HEK293 (cell line): Measurements from ENCODE around the gene CHCHD5.

Experiments used
- IKZF3 ChIP-seq: fragments of 450-650 bp; IDR thresholded peaks from 2 replicates; pipeline ENCODE4 v1.5.0; 2018; ENCODE audit warnings: missing biosample characterization, mild to moderate bottlenecking, missing genetic modification characterization, moderate library complexity
- YY1 ChIP-seq: fragments of 450-650 bp; formaldehyde crosslinking; IDR thresholded peaks from 2 replicates; pipeline ENCODE4 v1.5.1; 2018; ENCODE audit warnings: missing biosample characterization, missing genetic modification characterization
- ZBTB7A ChIP-seq: fragments of 450-650 bp; formaldehyde crosslinking; IDR thresholded peaks from 2 replicates; pipeline ENCODE4 v1.5.1; 2016; ENCODE audit warnings: low read depth, missing biosample characterization, missing genetic modification characterization
- ZNF114 ChIP-seq: fragments of 450-650 bp; formaldehyde crosslinking; IDR thresholded peaks from 2 replicates; pipeline ENCODE4 v1.5.0; 2017; ENCODE audit warnings: missing biosample characterization, missing genetic modification characterization
- ZNF140 ChIP-seq: fragments of 450-650 bp; formaldehyde crosslinking; IDR thresholded peaks from 2 replicates; pipeline ENCODE4 v1.5.1; 2016; ENCODE audit warnings: missing biosample characterization, missing genetic modification characterization
- ZNF175 ChIP-seq: fragments of 450-650 bp; formaldehyde crosslinking; IDR thresholded peaks from 2 replicates; pipeline ENCODE4 v1.5.1; 2016; ENCODE audit warnings: missing biosample characterization, missing genetic modification characterization
- ZNF274 ChIP-seq, 2 experiments: fragments of 200-500 bp in 1 of 2; fragments of 450-650 bp in 1 of 2; sonication (Bioruptor generic) in 1 of 2; formaldehyde crosslinking in 1 of 2; IDR thresholded peaks; 2 replicates each; pipeline versions ENCODE4 v1.5.1 to v1.6.1; 2014 to 2016; ENCODE audit warnings: borderline replicate concordance in 1 of 2, inconsistent platforms in 1 of 2, low read length in 1 of 2, missing biosample characterization in 1 of 2, missing genetic modification characterization in 1 of 2
- ZNF324 ChIP-seq: fragments of 450-650 bp; formaldehyde crosslinking; IDR thresholded peaks from 2 replicates; pipeline ENCODE4 v1.5.1; 2016; ENCODE audit warnings: missing biosample characterization, missing genetic modification characterization
- ZNF335 ChIP-seq: fragments of 450-650 bp; formaldehyde crosslinking; conservative IDR thresholded peaks from 2 replicates; pipeline ENCODE4 v1.5.1; 2016; ENCODE audit warnings: missing biosample characterization, missing genetic modification characterization
- ZNF560 ChIP-seq: fragments of 450-650 bp; formaldehyde crosslinking; IDR thresholded peaks from 2 replicates; pipeline ENCODE4 v1.5.1; 2017; ENCODE audit warnings: missing biosample characterization, missing genetic modification characterization, borderline replicate concordance
- ZNF623 ChIP-seq: fragments of 450-650 bp; formaldehyde crosslinking; IDR thresholded peaks from 2 replicates; pipeline ENCODE4 v1.5.1; 2016; ENCODE audit warnings: missing biosample characterization, missing genetic modification characterization
- TF ChIP-seq, protein P1 (sequence below): fragments of 450-650 bp; formaldehyde crosslinking; IDR thresholded peaks from 2 replicates; pipeline ENCODE4 v1.5.1; 2017; ENCODE audit warnings: missing biosample characterization, missing genetic modification characterization
- TF ChIP-seq, protein P2 (sequence below): sonication (generic); formaldehyde crosslinking; IDR thresholded peaks from 2 replicates; pipeline ENCODE4 v1.8.1; 2022; ENCODE audit warnings: mild to moderate bottlenecking, moderate library complexity, missing genetic modification reagents
- TF ChIP-seq, protein P3 (sequence below): fragments of 450-650 bp; formaldehyde crosslinking; IDR thresholded peaks from 2 replicates; pipeline ENCODE4 v1.5.1; 2016; ENCODE audit warnings: missing biosample characterization, missing genetic modification characterization

DNA sequence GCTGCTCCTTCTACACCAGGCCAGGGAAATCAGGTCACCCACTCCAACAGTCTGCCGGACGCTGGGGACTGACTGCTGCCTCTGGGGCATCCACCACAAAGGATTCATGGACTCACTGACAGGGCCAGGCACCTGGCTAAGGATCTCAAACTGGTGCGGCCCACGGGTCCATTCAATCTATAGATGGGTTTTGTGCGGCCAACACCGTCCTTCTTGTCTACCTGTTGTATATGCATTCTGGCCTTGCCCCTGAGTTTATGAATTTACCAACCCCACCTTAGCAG, 50.4 kb downstream of the CHCHD5 start:
- no peak for TF ChIP-seq ZNF560
- no peak for TF ChIP-seq ZNF140 (tag by site-specific recombination)
- no peak for TF ChIP-seq ZNF114
- no peak for TF ChIP-seq ZNF335 (tag by site-specific recombination)
- no peak for TF ChIP-seq ZNF175
- TF ChIP-seq, protein P1, sequence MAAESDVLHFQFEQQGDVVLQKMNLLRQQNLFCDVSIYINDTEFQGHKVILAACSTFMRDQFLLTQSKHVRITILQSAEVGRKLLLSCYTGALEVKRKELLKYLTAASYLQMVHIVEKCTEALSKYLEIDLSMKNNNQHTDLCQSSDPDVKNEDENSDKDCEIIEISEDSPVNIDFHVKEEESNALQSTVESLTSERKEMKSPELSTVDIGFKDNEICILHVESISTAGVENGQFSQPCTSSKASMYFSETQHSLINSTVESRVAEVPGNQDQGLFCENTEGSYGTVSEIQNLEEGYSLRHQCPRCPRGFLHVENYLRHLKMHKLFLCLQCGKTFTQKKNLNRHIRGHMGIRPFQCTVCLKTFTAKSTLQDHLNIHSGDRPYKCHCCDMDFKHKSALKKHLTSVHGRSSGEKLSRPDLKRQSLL (tag by site-specific recombination): no peak
- TF ChIP-seq IKZF3: no peak
- no peak for TF ChIP-seq ZNF623 (tag by site-specific recombination)
- no peak for TF ChIP-seq ZNF324 (tag by site-specific recombination)
- TF ChIP-seq, protein P2, sequence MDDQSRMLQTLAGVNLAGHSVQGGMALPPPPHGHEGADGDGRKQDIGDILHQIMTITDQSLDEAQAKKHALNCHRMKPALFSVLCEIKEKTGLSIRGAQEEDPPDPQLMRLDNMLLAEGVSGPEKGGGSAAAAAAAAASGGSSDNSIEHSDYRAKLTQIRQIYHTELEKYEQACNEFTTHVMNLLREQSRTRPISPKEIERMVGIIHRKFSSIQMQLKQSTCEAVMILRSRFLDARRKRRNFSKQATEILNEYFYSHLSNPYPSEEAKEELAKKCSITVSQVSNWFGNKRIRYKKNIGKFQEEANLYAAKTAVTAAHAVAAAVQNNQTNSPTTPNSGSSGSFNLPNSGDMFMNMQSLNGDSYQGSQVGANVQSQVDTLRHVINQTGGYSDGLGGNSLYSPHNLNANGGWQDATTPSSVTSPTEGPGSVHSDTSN (CRISPR knock-in tag): no peak
- TF ChIP-seq, protein P3, sequence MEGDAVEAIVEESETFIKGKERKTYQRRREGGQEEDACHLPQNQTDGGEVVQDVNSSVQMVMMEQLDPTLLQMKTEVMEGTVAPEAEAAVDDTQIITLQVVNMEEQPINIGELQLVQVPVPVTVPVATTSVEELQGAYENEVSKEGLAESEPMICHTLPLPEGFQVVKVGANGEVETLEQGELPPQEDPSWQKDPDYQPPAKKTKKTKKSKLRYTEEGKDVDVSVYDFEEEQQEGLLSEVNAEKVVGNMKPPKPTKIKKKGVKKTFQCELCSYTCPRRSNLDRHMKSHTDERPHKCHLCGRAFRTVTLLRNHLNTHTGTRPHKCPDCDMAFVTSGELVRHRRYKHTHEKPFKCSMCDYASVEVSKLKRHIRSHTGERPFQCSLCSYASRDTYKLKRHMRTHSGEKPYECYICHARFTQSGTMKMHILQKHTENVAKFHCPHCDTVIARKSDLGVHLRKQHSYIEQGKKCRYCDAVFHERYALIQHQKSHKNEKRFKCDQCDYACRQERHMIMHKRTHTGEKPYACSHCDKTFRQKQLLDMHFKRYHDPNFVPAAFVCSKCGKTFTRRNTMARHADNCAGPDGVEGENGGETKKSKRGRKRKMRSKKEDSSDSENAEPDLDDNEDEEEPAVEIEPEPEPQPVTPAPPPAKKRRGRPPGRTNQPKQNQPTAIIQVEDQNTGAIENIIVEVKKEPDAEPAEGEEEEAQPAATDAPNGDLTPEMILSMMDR: no peak
- TF ChIP-seq YY1 (tag by site-specific recombination): no peak
- no peak for TF ChIP-seq ZBTB7A (tag by site-specific recombination)
- TF ChIP-seq ZNF274 (IDR thresholded peaks at IDR 0.05; ENCODE audit: low read length): no peak
- no peak for TF ChIP-seq ZNF274 (tag by site-specific recombination; IDR thresholded peaks at IDR 0.05; ENCODE audit: borderline replicate concordance)
